Upper lobe of left lung (tissue), 6 donors: ENCODE results near the gene IPO9. TPM values are rescaled to one million over a fixed set of nuclear protein-coding genes. Genes with fewer than 3 reads are reported as not detected.
A peak's percentile ranks its signal among the peaks of the same experiment; 100 is the strongest.

Experiments used
- ATAC-seq, 2 donors: fragments of 200-7000 bp; cut with Tn5 transposase; one replicate each; pipeline ENCODE4 v1.9.1; 2022; ENCODE audit warnings: mild to moderate bottlenecking in 2 of 2, moderate library complexity in 2 of 2; ENCODE audit not compliant: low FRiP score in 2 of 2
- DNase-seq, 2 donors: peaks; one replicate each; pipeline ENCODE4 v3.0.0-alpha.2; 2019 to 2020
- H3K27ac ChIP-seq, 4 donors: fragments of 200-600 bp; sonication (generic); one replicate each; pipeline ENCODE4 v1.5.1; 2016 to 2019
- H3K27me3 ChIP-seq, 4 donors: fragments of 200-600 bp; sonication (generic); one replicate each; pipeline ENCODE4 v1.5.1; 2017 to 2019
- H3K36me3 ChIP-seq, 4 donors: fragments of 200-600 bp; sonication (generic); one replicate each; pipeline ENCODE4 v1.5.1; 2016 to 2019
- H3K4me1 ChIP-seq, 4 donors: fragments of 200-600 bp; sonication (generic); one replicate each; pipeline ENCODE4 v1.5.1; 2018 to 2019
- H3K4me3 ChIP-seq, 4 donors: fragments of 200-600 bp; sonication (generic); one replicate each; pipeline ENCODE4 v1.5.1; 2017 to 2019; ENCODE audit warnings: mild to moderate bottlenecking in 2 of 4, moderate library complexity in 1 of 4
- H3K9me3 ChIP-seq, 4 donors: fragments of 200-600 bp; sonication (generic); one replicate each; pipeline ENCODE4 v1.5.1; 2018 to 2019
- EP300 ChIP-seq, 4 donors: sonication (generic); formaldehyde crosslinking; IDR thresholded peaks; one replicate each; pipeline ENCODE4 v1.5.1; 2017; ENCODE audit warnings: antibody characterized with exemption in 4 of 4, control low read depth in 2 of 4
- POLR2A ChIP-seq, 4 donors: fragments of 450-650 bp; IDR thresholded peaks; one replicate each; pipeline ENCODE4 v1.5.1; 2016 to 2017; ENCODE audit warnings: antibody characterized with exemption in 4 of 4, mild to moderate bottlenecking in 2 of 4
- POLR2AphosphoS5 ChIP-seq, 2 donors: sonication (generic); formaldehyde crosslinking; IDR thresholded peaks; one replicate each; pipeline ENCODE4 v1.5.1; 2017; ENCODE audit warnings: antibody characterized with exemption in 2 of 2
- WGBS, 2 donors: methylation state at CpG; one replicate each; pipeline ENCODE4 v1.1.5; 2017 to 2018; 5-methylcytosine and 5-hydroxymethylcytosine counted together
- total RNA-seq, 6 donors: library from RNA; depleted of rRNA in 4 of 6; stranded (reverse); fragments of >200 nt in 4 of 6; gene quantifications; one replicate each; pipeline versions ENCODE4 v1.1.0 to v1.2.1, GENCODE V29; 2016 to 2021
- TF ChIP-seq, protein P1 (sequence below), 6 experiments: fragments of 450-650 bp in 4 of 6; fragments of 200-600 bp in 2 of 6; sonication (generic) in 2 of 6; IDR thresholded peaks; one replicate each; pipeline ENCODE4 v1.5.1; 2016 to 2019; ENCODE audit warnings: antibody characterized with exemption in 6 of 6
- donor health status: DM: no; HTN: no; CAD: no; lungs with moderate emphysema.
- donor health status: DM: no; HTN: yes; CAD: no; lungs with severe emphysema.

IPO9 gene
- total RNA-seq, 6 donors from 2014 or later = 22.8 to 46.7 (median 35.7) TPM

DNA sequence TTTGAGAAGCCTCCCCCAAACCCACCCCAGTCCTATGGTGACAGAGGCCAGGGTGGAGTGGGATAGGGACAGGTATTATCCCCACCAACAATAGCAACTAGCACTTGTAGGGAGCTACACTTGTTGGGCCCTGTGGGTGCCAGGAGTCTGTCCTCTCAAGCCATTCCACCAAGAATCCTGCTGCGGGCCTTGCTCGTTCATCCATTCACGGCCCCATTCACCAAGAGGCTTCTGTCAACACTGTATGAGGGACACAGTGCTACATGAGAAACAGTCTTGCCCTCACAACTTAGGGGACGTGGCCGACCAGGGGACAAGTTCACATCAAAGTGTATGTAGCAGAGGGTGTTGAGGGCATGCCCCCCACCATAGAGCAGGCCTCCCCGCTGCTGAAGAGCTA, 78.7 kb downstream of the IPO9 start:
- H3K4me1 ChIP-seq = peaks cover 0 to 7% (median 0%) of the 10 kb centered on the region in 4 donors
- H3K27me3 ChIP-seq = no peaks in the 10 kb centered on the region
- no peaks in the 10 kb centered on the region for H3K9me3 ChIP-seq
- ATAC-seq = no peak
- H3K27ac ChIP-seq = peak overlapping the region in 1 of 4 donors; percentile 27
- no peak overlapping the region for H3K4me3 ChIP-seq
- TF ChIP-seq POLR2AphosphoS5 (IDR thresholded peaks at IDR 0.05) (no peak), EP300 (IDR thresholded peaks at IDR 0.05) (no peak), POLR2A (IDR thresholded peaks at IDR 0.05) (no peak)
- TF ChIP-seq, protein P1, sequence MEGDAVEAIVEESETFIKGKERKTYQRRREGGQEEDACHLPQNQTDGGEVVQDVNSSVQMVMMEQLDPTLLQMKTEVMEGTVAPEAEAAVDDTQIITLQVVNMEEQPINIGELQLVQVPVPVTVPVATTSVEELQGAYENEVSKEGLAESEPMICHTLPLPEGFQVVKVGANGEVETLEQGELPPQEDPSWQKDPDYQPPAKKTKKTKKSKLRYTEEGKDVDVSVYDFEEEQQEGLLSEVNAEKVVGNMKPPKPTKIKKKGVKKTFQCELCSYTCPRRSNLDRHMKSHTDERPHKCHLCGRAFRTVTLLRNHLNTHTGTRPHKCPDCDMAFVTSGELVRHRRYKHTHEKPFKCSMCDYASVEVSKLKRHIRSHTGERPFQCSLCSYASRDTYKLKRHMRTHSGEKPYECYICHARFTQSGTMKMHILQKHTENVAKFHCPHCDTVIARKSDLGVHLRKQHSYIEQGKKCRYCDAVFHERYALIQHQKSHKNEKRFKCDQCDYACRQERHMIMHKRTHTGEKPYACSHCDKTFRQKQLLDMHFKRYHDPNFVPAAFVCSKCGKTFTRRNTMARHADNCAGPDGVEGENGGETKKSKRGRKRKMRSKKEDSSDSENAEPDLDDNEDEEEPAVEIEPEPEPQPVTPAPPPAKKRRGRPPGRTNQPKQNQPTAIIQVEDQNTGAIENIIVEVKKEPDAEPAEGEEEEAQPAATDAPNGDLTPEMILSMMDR (IDR thresholded peaks at IDR 0.05) = no peak
- no peak for DNase-seq
- WGBS, 2 donors = 86 to 96% methylated on average over 3 to 6 of the region's 6 CpGs
- no peaks in the 10 kb centered on the region for H3K36me3 ChIP-seq

DNA sequence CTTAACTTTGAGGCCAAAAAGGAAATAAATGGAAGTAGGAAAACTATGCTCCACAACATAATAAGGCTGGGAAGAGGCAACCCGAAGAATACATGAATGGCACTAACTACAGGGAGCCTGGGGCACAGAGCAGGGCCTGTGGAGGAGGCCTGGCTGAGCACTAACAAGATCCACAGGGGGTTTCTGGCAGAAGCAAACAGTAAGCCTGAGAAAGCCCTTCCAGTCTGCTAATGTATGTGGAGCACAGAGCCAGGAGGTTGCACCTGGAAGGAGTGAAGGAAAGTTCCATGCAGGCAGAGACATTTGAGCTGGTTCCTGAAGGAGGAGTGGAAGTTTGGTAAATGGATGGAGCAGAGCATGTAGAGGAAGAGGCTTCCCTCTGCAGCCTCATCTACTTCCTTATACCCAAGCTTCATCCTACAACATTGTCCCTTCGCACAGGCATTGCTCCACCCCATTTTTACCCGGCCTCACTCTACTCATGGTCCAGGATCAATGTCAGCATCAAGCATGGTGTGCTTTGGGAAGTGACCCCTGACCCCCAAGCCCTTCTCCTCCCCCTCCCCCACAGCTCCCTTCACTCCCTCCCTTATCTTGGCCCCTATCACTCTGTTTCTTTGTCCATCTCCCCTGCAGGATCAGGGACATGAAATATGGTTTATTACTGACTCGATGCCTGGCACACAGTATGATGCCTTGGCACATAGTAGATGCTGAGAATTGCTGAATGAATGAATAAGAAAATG, 83.0 kb downstream of the IPO9 start:
- no peak overlapping the region for H3K4me3 ChIP-seq
- 76 to 80% methylated on average over 4 of the region's 4 CpGs for whole genome bisulfite sequencing, 2 donors
- TF ChIP-seq, protein P1 (IDR thresholded peaks at IDR 0.05) = no peak
- TF ChIP-seq EP300 (IDR thresholded peaks at IDR 0.05) (no peak), POLR2AphosphoS5 (IDR thresholded peaks at IDR 0.05) (no peak), POLR2A (IDR thresholded peaks at IDR 0.05) (no peak)
- ATAC-seq = no peak
- H3K27me3 ChIP-seq = no peaks in the 10 kb centered on the region
- DNase-seq = no peak
- no peaks in the 10 kb centered on the region for H3K9me3 ChIP-seq
- no peak overlapping the region for H3K27ac ChIP-seq
- no peaks in the 10 kb centered on the region for H3K36me3 ChIP-seq
- H3K4me1 ChIP-seq = peaks cover 5 to 11% (median 6%) of the 10 kb centered on the region in 4 donors

DNA sequence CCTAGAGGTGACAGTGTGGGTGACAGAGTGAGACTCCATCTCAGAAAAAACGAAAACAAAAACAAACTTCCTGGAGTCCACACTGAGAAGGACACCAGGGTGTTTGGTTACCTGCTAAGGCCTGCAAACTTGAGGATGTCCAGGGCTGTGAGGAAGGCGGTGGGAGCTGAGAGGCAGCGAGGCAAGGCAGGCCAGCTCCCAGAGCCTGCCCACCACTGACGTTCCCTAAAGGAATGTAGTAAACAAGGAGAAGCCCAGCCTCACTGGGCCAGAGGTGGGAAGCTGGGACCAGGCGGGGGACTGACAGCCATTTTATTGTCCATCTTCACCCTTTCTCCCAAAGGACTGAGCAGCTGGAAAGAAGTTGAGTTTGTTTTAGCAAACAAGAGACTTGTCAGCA, 83.9 kb downstream of the IPO9 start:
- no peak for TF ChIP-seq EP300 (IDR thresholded peaks at IDR 0.05)
- no peak for TF ChIP-seq POLR2AphosphoS5 (IDR thresholded peaks at IDR 0.05)
- TF ChIP-seq, protein P1 (IDR thresholded peaks at IDR 0.05) = no peak
- TF ChIP-seq POLR2A (IDR thresholded peaks at IDR 0.05) = no peak
- Histone ChIP-seq H3K9me3 (no peaks in the 10 kb centered on the region), H3K27me3 (no peaks in the 10 kb centered on the region), H3K4me1 (peaks cover 6 to 19% (median 10%) of the 10 kb centered on the region in 4 donors), H3K27ac (no peak overlapping the region), H3K4me3 (no peak overlapping the region), H3K36me3 (no peaks in the 10 kb centered on the region)
- ATAC-seq (no peak), DNase-seq (no peak)
- 62 to 70% methylated on average over 5 of the region's 5 CpGs for WGBS, 2 donors

DNA sequence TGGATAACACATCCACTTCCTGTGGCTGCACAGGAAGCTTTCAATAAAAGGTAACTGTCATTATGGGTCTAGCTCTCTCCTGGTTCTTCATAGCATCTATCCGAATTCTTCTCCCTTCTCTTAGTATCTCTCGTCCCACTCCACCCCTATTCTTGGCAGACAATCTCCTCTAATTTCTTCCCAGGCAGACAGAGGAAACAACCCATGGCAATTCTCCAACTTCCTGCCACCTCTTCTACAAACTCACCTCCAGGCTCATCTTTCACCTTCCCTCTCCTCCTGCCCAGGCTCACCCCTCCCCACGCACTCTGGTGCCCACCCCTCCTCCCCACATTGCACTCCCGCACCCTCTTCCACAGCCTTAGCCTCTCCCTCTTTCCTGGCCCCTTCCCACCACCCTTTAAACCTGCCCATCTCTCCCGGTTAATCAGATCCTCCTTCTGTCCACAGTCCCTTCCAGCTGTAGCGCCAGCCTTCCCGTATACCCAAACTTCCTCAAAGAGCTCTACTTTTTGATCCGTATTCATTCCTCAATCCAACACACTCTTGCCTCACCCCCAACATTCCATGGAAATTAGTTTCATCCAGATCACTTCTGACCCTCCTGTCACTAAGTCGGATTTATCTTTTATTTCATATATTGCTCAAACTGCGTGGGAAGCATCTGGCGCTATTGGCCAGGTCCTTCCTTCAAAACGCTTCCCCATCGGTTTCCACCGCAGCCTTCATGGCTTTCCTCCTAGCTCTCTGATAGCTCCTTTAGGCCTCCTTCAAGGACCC, 85.7 kb downstream of the IPO9 start:
- peaks cover 9 to 24% (median 13%) of the 10 kb centered on the region in 4 donors for H3K4me1 ChIP-seq
- H3K27ac ChIP-seq = peak overlapping the region in 2 of 4 donors; percentile 21 to 27
- ATAC-seq (no peak), DNase-seq (no peak)
- TF ChIP-seq, protein P1 (IDR thresholded peaks at IDR 0.05) = no peak
- no peak for TF ChIP-seq EP300 (IDR thresholded peaks at IDR 0.05)
- TF ChIP-seq POLR2AphosphoS5 (IDR thresholded peaks at IDR 0.05) = no peak
- no peak for TF ChIP-seq POLR2A (IDR thresholded peaks at IDR 0.05)
- H3K36me3 ChIP-seq = no peaks in the 10 kb centered on the region
- H3K27me3 ChIP-seq = no peaks in the 10 kb centered on the region
- WGBS, 2 donors = 85% methylated on average over 13 of the region's 14 CpGs
- no peaks in the 10 kb centered on the region for H3K9me3 ChIP-seq
- no peak overlapping the region for H3K4me3 ChIP-seq
